GM23338 (cell line): ENCODE data around the gene MSANTD1. TPM values are rescaled to one million over a fixed set of nuclear protein-coding genes. Genes with fewer than 3 reads are reported as not detected.

Experiments used
- ATAC-seq: fragments of 200-7000 bp; cut with Tn5 transposase; 3 replicates; pipeline ENCODE4 v1.9.1; 2020
- DNase-seq: peaks from one replicate; pipeline ENCODE4 v3.0.0-alpha.2; 2015; ENCODE audit warnings: low spot score
- H2AFZ ChIP-seq: fragments of 200-600 bp; sonication (generic); 2 replicates; pipeline ENCODE4 v1.8.0; 2016; ENCODE audit warnings: antibody characterized with exemption, mild to moderate bottlenecking, moderate library complexity
- H3F3A ChIP-seq: fragments of 200-600 bp; sonication (generic); replicated peaks from 2 replicates; pipeline ENCODE4 v1.8.0; 2017; ENCODE audit warnings: antibody characterized with exemption, mixed run types, low read depth
- H3K27ac ChIP-seq: fragments of 200-600 bp; sonication (generic); 2 replicates; pipeline ENCODE4 v1.6.1; 2016; ENCODE audit warnings: low read depth
- H3K27me3 ChIP-seq: fragments of 200-600 bp; sonication (generic); 2 replicates; pipeline ENCODE4 v1.8.0; 2016; ENCODE audit warnings: mild to moderate bottlenecking, mixed run types, moderate library complexity; ENCODE audit not compliant: insufficient read depth
- H3K36me3 ChIP-seq: fragments of 200-600 bp; sonication (generic); 2 replicates; pipeline ENCODE4 v1.8.0; 2016; ENCODE audit warnings: mild to moderate bottlenecking; ENCODE audit not compliant: insufficient read depth
- H3K4me1 ChIP-seq: fragments of 200-600 bp; sonication (generic); 2 replicates; pipeline ENCODE4 v1.8.0; 2016; ENCODE audit warnings: mild to moderate bottlenecking, moderate library complexity; ENCODE audit not compliant: insufficient read depth
- H3K4me2 ChIP-seq: fragments of 200-600 bp; sonication (generic); 2 replicates; pipeline ENCODE4 v1.7.1; 2017; ENCODE audit warnings: mixed run types
- H3K4me3 ChIP-seq: fragments of 200-600 bp; sonication (generic); 2 replicates; pipeline ENCODE4 v1.6.1; 2016; ENCODE audit warnings: mixed run types
- H3K79me2 ChIP-seq: fragments of 200-600 bp; sonication (generic); replicated peaks from 2 replicates; pipeline ENCODE4 v1.8.0; 2017; ENCODE audit warnings: mild to moderate bottlenecking; ENCODE audit not compliant: insufficient read depth
- H3K9me2 ChIP-seq: fragments of 200-600 bp; sonication (generic); 2 replicates; pipeline ENCODE4 v1.8.0; 2017; ENCODE audit not compliant: insufficient read depth
- H4K20me1 ChIP-seq: fragments of 200-600 bp; sonication (generic); replicated peaks from 2 replicates; pipeline ENCODE4 v1.8.0; 2017; ENCODE audit warnings: mild to moderate bottlenecking; ENCODE audit not compliant: insufficient read depth
- H3K27ac Mint-ChIP-seq: 2 replicates; pipeline ENCODE4 v1.8.0; 2020; ENCODE audit warnings: inconsistent platforms, mild to moderate bottlenecking, moderate library complexity, mixed read lengths
- H3K27me3 Mint-ChIP-seq: 3 replicates; pipeline ENCODE4 v1.8.0; 2022; ENCODE audit warnings: low read depth, mild to moderate bottlenecking, moderate library complexity, mixed read lengths, inconsistent platforms; ENCODE audit not compliant: insufficient read depth, poor library complexity
- H3K36me3 Mint-ChIP-seq: 3 replicates; pipeline ENCODE4 v1.8.0; 2021; ENCODE audit warnings: low read depth, mild to moderate bottlenecking, inconsistent platforms, moderate library complexity, mixed read lengths
- H3K4me1 Mint-ChIP-seq: 3 replicates; pipeline ENCODE4 v1.8.0; 2020; ENCODE audit warnings: mild to moderate bottlenecking, inconsistent platforms, mixed read lengths
- H3K4me3 Mint-ChIP-seq: 3 replicates; pipeline ENCODE4 v1.8.0; 2021; ENCODE audit warnings: moderate library complexity, mild to moderate bottlenecking, inconsistent platforms, mixed read lengths
- H3K9me3 Mint-ChIP-seq: 3 replicates; pipeline ENCODE4 v1.8.0; 2020; ENCODE audit warnings: moderate library complexity, mild to moderate bottlenecking, inconsistent platforms, mixed read lengths
- CREB1 ChIP-seq: fragments of 250-450 bp; sonication (Bioruptor Pico); IDR thresholded peaks from 2 replicates; pipeline ENCODE4 v1.5.0; 2020; ENCODE audit warnings: low read depth, mild to moderate bottlenecking, moderate library complexity
- NANOG ChIP-seq: IDR thresholded peaks from 2 replicates; pipeline ENCODE4 v1.6.1; 2016; ENCODE audit warnings: antibody characterized with exemption, borderline replicate concordance
- POLR2AphosphoS5 ChIP-seq: IDR thresholded peaks from 2 replicates; pipeline ENCODE4 v1.6.1; 2016; ENCODE audit warnings: antibody characterized with exemption, low read depth
- STAT1 ChIP-seq: IDR thresholded peaks from one replicate; pipeline ENCODE4 v1.6.1; 2016; ENCODE audit warnings: antibody characterized with exemption; ENCODE audit not compliant: unreplicated experiment
- ZNF114 ChIP-seq: fragments of 250-450 bp; sonication (Bioruptor Pico); IDR thresholded peaks from 2 replicates; pipeline ENCODE4 v1.5.0; 2020; ENCODE audit warnings: mild to moderate bottlenecking, moderate library complexity
- ZNF331 ChIP-seq: fragments of 250-450 bp; sonication (Bioruptor Pico); IDR thresholded peaks from 2 replicates; pipeline ENCODE4 v1.5.0; 2020; ENCODE audit warnings: low read depth, mild to moderate bottlenecking, moderate library complexity
- polyA plus RNA-seq: library from polyadenylated mRNA; unstranded; fragments of >200 nt; fragmentation: Nextera tagmentation; extraction: Ambion mirVana; gene quantifications from 2 replicates; pipeline ENCODE4 v1.2.1, GENCODE V29; 2016
- total RNA-seq: library from RNA; depleted of rRNA; stranded (reverse); fragments of >200 nt; shearing (Covaris generic); gene quantifications from 2 replicates; pipeline ENCODE4 v1.2.3, GENCODE V29; 2014
- TF ChIP-seq, protein P1 (sequence below), 2 experiments: fragments of 200-600 bp in 1 of 2; sonication (generic) in 1 of 2; conservative IDR thresholded peaks; 2 replicates each; pipeline versions ENCODE4 v1.5.1 to v1.6.1; 2016 to 2017; ENCODE audit warnings: antibody characterized with exemption in 2 of 2, low read depth in 2 of 2, mild to moderate bottlenecking in 2 of 2, moderate library complexity in 1 of 2
- TF ChIP-seq, protein P2 (sequence below): fragments of 250-450 bp; sonication (Bioruptor Pico); IDR thresholded peaks from 2 replicates; pipeline ENCODE4 v1.5.0; 2020; ENCODE audit warnings: mild to moderate bottlenecking, moderate library complexity

Gene MSANTD1
- total and polyA plus RNA-seq, 2 experiments from 2014 or later: 0.29 to 1.0 TPM

DNA sequence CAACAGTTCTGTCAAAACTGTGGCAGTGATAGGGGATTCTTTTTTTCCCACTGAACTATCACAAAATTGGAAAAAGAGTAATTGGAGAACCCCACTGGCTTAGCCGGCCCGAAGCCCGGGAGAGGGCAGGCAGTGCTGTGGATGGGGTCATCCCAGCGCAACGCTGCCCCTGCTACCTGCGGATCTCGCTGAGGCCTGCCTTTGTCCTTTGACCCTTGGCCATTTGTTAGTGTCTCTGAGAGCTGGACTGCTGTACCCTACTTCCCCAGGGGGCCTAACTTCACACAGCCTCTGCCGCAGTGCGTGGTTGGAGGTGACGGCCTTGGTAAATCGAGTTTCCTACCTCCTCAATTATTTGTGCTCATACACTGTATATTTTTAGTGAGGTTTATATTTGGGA lies 43.0 kb upstream of the MSANTD1 start:
- TF ChIP-seq STAT1: no peak
- no peak for TF ChIP-seq NANOG
- H3K27ac Mint-ChIP-seq: no peak overlapping the region
- ATAC-seq: no peak

DNA sequence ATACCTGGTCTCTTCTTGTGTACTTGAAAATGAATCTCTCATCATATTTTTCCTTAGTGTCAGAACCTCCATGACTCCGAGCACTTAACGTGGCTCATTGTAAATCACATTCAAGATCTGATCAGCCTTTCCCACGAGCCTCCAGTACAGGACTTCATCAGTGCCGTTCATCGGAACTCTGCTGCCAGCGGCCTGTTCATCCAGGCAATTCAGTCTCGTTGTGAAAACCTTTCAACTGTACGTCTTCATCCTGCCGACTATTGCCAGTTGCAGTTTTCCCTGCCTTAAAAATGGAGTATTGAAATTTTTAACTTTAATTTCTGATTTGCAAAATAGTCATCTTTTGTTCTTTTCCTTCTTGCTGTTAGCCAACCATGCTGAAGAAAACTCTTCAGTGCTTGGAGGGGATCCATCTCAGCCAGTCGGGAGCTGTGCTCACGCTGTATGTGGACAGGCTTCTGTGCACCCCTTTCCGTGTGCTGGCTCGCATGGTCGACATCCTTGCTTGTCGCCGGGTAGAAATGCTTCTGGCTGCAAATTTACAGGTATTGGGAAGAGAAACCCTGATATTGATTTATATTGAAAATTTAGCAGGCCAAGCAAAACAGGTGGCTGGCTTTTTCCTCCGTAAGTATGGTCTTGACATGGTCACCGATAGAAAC lies 42.4 kb upstream of the MSANTD1 start:
- no peaks in the 10 kb centered on the region; the same call in 2 of the 3 replicates for H3K9me3 Mint-ChIP-seq
- no peak overlapping the region for H3K4me3 ChIP-seq
- no peaks in the 10 kb centered on the region for H3K9me2 ChIP-seq
- DNase-seq (no peak), ATAC-seq (no peak)
- peaks cover 42% of the 10 kb centered on the region for H3K36me3 ChIP-seq
- no peaks in the 10 kb centered on the region for H3K27me3 ChIP-seq
- no peaks in the 10 kb centered on the region; the same call in 1 of the 2 replicates for H4K20me1 ChIP-seq
- no peak overlapping the region for H3K4me3 Mint-ChIP-seq
- H3K79me2 ChIP-seq: no peaks in the 10 kb centered on the region
- H3K4me1 ChIP-seq: no peaks in the 10 kb centered on the region
- peaks cover 39% of the 10 kb centered on the region for H3K36me3 Mint-ChIP-seq
- TF ChIP-seq ZNF331 (CRISPR knock-in tag): no peak
- TF ChIP-seq ZNF114: no peak
- TF ChIP-seq, protein P1, sequence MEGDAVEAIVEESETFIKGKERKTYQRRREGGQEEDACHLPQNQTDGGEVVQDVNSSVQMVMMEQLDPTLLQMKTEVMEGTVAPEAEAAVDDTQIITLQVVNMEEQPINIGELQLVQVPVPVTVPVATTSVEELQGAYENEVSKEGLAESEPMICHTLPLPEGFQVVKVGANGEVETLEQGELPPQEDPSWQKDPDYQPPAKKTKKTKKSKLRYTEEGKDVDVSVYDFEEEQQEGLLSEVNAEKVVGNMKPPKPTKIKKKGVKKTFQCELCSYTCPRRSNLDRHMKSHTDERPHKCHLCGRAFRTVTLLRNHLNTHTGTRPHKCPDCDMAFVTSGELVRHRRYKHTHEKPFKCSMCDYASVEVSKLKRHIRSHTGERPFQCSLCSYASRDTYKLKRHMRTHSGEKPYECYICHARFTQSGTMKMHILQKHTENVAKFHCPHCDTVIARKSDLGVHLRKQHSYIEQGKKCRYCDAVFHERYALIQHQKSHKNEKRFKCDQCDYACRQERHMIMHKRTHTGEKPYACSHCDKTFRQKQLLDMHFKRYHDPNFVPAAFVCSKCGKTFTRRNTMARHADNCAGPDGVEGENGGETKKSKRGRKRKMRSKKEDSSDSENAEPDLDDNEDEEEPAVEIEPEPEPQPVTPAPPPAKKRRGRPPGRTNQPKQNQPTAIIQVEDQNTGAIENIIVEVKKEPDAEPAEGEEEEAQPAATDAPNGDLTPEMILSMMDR (conservative IDR thresholded peaks at IDR 0.05; ENCODE audit: low read depth in 2 of 2): no peak
- no peak overlapping the region for H3K4me2 ChIP-seq
- no peak overlapping the region for H3K27ac Mint-ChIP-seq
- no peak overlapping the region for H3K27ac ChIP-seq
- no peaks in the 10 kb centered on the region for H3K27me3 Mint-ChIP-seq
- H3K4me1 Mint-ChIP-seq: no peaks in the 10 kb centered on the region
- H3F3A ChIP-seq: no peaks in the 10 kb centered on the region
- no peak overlapping the region for H2AFZ ChIP-seq

More for the DNA sequence above, 43.0 kb upstream of the MSANTD1 start:
- Histone ChIP-seq H3K27me3 (no peaks in the 10 kb centered on the region), H3F3A (no peaks in the 10 kb centered on the region), H3K4me2 (no peak overlapping the region), H3K9me2 (no peaks in the 10 kb centered on the region), H2AFZ (no peak overlapping the region), H3K36me3 (peaks cover 38% of the 10 kb centered on the region), H3K27ac (no peak overlapping the region), H3K4me1 (no peaks in the 10 kb centered on the region), H3K4me3 (no peak overlapping the region), H4K20me1 (no peaks in the 10 kb centered on the region; the same call in 1 of the 2 replicates), H3K79me2 (no peaks in the 10 kb centered on the region)
- Mint-ChIP-seq H3K4me1 (no peaks in the 10 kb centered on the region), H3K27me3 (no peaks in the 10 kb centered on the region), H3K4me3 (no peak overlapping the region), H3K9me3 (no peaks in the 10 kb centered on the region; the same call in 2 of the 3 replicates), H3K36me3 (peaks cover 39% of the 10 kb centered on the region)
- DNase-seq: no peak

DNA sequence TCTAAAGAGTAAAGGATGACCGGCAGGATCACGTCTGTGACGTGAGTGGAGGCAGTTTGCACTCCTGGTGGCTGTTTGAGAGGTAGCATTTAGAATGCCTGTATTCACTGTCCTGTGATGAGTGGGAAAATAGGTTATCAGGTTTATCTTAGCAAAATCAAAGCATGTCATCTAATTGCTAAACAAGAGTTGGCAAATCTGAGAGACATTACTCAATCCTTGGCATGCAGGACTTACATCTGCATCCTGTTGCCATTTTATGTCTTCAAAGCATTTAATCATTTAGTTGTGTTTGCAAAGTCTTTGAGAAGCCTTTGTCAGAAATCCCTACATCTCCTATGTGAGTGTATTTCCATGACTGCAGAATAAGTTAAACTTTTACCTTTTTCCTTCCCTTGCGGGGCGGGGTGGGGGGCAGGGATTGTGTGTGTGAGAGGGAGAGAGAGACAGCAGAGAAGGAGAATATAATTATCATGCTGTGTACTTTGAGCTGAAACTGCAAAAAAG lies 41.4 kb upstream of the MSANTD1 start:
- Histone ChIP-seq H4K20me1 (no peaks in the 10 kb centered on the region), H3K4me1 (no peaks in the 10 kb centered on the region), H3K9me2 (no peaks in the 10 kb centered on the region), H3K4me2 (no peak overlapping the region), H3K79me2 (no peaks in the 10 kb centered on the region), H3K4me3 (no peak overlapping the region), H3K27me3 (no peaks in the 10 kb centered on the region), H3K27ac (no peak overlapping the region), H3F3A (no peaks in the 10 kb centered on the region), H2AFZ (no peak overlapping the region), H3K36me3 (peaks cover 48% of the 10 kb centered on the region)
- ATAC-seq: no peak
- Mint-ChIP-seq H3K4me1 (no peaks in the 10 kb centered on the region), H3K27me3 (no peaks in the 10 kb centered on the region), H3K9me3 (no peaks in the 10 kb centered on the region; the same call in 2 of the 3 replicates), H3K36me3 (peaks cover 47% of the 10 kb centered on the region), H3K4me3 (no peak overlapping the region), H3K27ac (no peak overlapping the region)
- no peak for DNase-seq
- TF ChIP-seq NANOG (no peak), CREB1 (CRISPR knock-in tag) (no peak), STAT1 (no peak), ZNF114 (no peak), ZNF331 (CRISPR knock-in tag) (no peak), POLR2AphosphoS5 (no peak)
- TF ChIP-seq, protein P2, sequence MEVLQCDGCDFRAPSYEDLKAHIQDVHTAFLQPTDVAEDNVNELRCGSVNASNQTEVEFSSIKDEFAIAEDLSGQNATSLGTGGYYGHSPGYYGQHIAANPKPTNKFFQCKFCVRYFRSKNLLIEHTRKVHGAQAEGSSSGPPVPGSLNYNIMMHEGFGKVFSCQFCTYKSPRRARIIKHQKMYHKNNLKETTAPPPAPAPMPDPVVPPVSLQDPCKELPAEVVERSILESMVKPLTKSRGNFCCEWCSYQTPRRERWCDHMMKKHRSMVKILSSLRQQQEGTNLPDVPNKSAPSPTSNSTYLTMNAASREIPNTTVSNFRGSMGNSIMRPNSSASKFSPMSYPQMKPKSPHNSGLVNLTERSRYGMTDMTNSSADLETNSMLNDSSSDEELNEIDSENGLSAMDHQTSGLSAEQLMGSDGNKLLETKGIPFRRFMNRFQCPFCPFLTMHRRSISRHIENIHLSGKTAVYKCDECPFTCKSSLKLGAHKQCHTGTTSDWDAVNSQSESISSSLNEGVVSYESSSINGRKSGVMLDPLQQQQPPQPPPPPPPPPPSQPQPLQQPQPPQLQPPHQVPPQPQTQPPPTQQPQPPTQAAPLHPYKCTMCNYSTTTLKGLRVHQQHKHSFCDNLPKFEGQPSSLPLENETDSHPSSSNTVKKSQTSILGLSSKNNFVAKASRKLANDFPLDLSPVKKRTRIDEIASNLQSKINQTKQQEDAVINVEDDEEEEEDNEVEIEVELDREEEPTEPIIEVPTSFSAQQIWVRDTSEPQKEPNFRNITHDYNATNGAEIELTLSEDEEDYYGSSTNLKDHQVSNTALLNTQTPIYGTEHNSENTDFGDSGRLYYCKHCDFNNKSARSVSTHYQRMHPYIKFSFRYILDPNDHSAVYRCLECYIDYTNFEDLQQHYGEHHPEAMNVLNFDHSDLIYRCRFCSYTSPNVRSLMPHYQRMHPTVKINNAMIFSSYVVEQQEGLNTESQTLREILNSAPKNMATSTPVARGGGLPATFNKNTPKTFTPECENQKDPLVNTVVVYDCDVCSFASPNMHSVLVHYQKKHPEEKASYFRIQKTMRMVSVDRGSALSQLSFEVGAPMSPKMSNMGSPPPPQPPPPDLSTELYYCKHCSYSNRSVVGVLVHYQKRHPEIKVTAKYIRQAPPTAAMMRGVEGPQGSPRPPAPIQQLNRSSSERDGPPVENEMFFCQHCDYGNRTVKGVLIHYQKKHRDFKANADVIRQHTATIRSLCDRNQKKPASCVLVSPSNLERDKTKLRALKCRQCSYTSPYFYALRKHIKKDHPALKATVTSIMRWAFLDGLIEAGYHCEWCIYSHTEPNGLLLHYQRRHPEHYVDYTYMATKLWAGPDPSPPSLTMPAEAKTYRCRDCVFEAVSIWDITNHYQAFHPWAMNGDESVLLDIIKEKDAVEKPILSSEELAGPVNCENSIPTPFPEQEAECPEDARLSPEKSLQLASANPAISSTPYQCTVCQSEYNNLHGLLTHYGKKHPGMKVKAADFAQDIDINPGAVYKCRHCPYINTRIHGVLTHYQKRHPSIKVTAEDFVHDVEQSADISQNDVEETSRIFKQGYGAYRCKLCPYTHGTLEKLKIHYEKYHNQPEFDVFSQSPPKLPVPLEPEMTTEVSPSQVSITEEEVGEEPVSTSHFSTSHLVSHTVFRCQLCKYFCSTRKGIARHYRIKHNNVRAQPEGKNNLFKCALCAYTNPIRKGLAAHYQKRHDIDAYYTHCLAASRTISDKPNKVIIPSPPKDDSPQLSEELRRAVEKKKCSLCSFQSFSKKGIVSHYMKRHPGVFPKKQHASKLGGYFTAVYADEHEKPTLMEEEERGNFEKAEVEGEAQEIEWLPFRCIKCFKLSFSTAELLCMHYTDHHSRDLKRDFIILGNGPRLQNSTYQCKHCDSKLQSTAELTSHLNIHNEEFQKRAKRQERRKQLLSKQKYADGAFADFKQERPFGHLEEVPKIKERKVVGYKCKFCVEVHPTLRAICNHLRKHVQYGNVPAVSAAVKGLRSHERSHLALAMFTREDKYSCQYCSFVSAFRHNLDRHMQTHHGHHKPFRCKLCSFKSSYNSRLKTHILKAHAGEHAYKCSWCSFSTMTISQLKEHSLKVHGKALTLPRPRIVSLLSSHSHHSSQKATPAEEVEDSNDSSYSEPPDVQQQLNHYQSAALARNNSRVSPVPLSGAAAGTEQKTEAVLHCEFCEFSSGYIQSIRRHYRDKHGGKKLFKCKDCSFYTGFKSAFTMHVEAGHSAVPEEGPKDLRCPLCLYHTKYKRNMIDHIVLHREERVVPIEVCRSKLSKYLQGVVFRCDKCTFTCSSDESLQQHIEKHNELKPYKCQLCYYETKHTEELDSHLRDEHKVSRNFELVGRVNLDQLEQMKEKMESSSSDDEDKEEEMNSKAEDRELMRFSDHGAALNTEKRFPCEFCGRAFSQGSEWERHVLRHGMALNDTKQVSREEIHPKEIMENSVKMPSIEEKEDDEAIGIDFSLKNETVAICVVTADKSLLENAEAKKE (CRISPR knock-in tag): no peak
